HG03432 (cell line): ENCODE measurements around the gene MDFI.

ENCODE experiments used
- ATAC-seq: cut with Tn5 transposase; IDR thresholded peaks from one replicate; pipeline ENCODE4 v1.9.1; 2021; ENCODE audit warnings: mild to moderate bottlenecking, moderate library complexity; ENCODE audit not compliant: unreplicated experiment

Gene MDFI

GRCh38 chr6:41638002-41638934 is at the start of gene MDFI:
MDFI (plus strand) TSS chr6:41638468; CDS start chr6:41638750, 282 bp downstream.
- ATAC-seq = no peak

DNA sequence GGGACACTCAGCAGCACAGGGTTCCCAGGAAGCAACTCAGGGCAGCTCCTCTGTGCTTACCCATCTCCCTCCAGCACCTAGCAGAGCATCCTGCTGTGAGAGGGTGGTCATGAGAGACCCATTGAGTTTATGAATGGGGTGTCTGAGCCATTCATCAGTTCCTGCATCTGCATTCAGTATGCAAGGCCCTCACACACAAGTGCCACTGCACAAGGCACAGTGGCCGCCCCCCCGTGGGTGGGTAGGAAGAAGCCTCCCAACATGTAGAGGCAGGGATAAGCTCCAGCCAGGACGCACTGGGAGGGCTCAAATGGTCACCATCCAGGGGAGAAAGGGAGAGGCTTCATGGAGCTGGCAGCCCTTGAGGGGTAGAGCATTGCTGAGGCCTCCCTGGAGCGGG is 49.0 kb upstream of the MDFI start:
- ATAC-seq = no peak

GRCh38 chr6:41589636-41590622 is 48.3 kb upstream of the MDFI start:
- no peak for ATAC-seq

DNA sequence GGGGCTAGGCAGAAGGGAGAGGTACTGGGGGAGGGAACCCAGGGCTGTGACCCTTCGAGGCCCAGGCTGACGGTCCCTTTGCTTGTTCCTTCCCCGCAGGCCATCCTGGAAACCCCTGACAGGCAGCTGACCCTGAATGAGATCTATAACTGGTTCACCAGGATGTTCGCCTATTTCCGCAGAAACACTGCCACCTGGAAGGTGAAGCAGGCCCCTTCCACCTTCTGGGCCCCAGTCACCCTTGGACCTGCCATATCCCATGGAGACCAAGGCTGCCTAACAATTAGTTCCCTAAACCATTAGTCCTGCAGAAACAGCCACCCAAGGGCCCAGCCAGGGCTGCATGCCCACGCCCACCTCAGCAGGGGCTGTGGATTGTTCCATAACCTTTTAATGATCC is 47.1 kb upstream of the MDFI start:
- no peak for ATAC-seq

- no peak for ATAC-seq
These were observed 46.3 kb upstream of the MDFI start for GRCh38 chr6:41591859-41592502.

GRCh38 chr6:41593406-41593805 is 44.9 kb upstream of the MDFI start:
- no peak for ATAC-seq

DNA sequence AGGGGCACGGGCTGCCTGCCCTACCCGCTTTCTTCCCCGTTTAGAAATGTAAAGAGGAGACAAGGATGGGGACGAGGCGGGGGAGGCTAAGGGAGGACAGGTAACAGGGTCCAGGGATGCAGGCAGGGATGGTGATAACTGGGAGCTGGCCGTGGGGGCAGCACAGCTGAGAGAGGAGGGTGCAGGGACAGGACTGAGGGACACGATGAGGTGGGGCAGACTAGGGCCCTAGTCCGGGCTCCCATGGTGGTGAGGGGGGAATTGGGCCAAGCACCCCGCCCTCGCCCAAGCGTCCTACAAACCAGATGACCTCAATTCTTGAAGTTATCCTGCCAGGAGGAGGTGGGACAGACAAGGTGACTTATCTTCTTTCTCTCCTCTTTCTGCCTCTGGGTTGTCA is 44.4 kb upstream of the MDFI start:
- no peak for ATAC-seq

- ATAC-seq = no peak
These were observed 43.9 kb upstream of the MDFI start for GRCh38 chr6:41594326-41594725.

- no peak for ATAC-seq
These were observed 43.5 kb upstream of the MDFI start for GRCh38 chr6:41594766-41595165.

- ATAC-seq = no peak
These were observed 43.1 kb upstream of the MDFI start for GRCh38 chr6:41595166-41595565.

GRCh38 chr6:41596096-41596685 is 42.1 kb upstream of the MDFI start:
- no peak for ATAC-seq

DNA sequence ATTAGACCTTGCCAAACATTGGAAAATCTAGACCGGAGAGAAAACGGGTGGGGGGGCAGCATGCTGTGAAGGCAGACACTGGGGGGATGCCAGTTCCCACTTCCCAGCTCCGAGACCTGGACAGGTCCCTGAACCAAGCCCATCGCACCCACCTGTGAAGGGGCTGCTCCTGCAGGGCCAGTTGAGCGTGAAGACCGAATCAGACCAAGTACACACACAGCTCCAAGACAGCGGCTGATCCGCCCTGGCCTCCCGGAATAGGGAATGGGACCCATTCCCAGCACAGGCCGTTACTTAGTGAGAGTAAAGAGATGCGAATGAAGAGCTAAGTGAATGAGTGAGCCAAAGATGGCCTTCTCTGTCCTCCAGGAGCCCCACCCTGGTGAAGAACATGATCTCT is 41.5 kb upstream of the MDFI start:
- no peak for ATAC-seq

- no peak for ATAC-seq
These were observed 40.8 kb upstream of the MDFI start for GRCh38 chr6:41597246-41598000.

DNA sequence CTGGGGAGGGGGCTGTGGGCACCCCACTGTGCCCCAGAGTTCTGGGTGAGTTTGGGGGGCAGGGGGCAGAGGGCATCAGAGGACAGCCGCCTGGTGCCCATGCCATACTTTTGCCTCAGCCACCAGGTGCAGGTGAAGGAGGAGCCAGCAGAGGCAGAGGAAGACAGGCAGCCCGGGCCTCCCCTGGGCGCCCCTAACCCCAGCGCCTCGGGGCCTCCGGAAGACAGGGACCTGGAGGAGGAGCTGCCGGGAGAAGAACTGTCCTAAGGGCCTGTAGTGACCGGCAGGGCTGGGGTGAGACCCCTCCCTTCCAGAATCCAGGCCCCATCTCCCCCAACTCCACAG is 39.6 kb upstream of the MDFI start:
- ATAC-seq = no peak

DNA sequence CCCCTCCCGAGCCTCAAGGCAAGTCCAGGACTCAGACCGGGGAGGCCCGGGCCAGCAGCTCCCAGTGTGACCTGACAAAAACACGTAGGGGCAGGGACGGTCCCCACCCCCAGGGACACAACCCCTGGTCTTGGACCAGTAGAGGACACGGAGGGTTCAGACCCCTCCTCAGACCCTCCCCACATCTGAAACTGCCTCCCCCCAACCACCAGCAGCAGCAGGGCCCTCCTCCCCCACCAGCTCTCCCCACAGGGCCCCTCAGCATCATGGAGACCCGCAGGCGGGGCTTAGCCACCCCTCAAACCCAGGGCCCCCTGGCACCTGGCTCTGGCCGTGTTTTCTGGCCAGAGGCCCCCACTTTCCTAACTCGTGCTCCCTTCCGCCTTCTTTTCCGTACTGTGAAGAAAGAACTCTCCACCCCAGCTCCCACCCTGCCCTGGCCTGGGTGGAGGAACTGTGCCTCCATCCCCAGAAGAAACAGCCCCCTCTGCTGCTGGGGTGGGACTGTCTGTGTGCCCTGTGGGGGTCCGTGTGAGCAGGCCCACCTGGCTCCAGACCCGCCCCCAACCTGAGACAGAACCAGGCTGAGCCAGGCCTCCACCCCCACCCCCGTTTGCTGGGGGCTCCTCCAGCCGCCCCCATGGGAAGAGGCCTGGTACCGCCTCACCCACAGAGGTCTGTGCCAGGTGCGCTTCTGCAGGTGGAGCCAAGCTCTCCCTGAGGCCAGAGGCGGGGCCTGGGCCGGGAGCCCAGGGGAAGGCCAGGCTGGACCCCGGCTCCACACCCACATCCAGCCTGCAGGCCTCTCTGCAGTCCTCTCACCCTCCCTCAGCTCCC is 39.0 kb upstream of the MDFI start:
- no peak for ATAC-seq

DNA sequence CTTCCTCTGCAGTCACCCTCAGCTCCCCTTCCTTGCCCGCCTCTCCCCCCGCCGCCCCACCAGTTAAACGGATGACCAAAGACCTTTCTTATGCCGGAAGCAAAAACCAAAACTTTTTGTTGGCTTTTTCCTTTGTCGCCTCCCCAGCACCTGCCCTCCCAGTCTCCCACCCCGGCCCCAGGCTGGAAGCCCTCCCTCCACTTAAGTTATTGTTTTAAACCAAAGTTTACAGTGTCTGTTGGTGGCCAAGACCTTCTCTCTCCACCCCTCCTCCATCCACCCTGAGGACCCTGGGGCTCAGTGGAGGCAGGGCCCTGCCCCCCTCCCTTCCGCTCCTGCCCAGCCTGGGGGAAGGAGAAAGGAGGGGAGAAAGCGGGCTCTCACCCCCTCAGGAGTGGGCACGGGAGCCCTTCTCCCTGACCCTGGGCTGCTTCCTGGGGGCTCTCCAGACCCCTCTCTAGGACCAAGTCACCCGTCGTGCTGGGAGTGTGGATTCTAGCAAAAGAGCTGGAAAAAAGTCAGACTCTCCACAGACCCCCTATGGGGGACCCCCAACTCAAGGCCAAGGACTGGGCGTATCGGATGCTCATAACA is 38.3 kb upstream of the MDFI start:
- no peak for ATAC-seq

DNA sequence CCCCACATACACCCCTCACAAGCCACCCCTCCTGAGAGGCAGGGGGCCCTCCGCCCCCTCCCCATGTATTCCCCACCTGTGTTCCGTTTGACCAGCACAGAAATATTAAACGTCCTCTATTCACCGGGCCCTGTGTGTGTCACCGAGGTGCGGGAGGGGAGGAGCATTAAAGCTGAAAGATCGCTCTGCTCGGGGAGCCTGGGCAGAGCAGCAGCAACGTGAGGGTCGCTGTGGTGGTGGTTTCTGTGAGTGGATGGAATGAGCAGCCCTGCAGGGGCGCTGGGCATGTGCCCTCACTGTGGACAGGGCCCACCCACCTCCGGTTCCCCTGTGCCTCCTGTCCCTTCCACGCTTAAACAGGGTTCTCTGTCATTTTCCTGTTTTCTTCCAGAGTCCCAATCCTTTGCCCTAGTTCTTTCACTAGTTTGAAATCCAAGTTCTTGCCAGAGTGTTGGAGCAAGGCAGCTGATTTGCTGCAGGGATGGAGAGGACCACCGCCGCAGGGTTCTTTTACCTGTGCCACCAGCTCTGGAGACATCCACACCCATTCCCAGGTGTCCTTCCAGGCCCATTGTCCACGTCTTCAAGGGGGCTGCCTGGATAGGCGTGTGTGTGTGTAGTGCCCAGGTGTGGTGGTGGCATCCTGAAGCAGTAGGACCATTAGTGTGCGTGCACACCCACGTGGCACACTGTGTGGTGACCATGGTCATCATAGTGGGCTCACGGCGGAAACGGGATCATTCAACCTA is 37.6 kb upstream of the MDFI start:
- ATAC-seq = no peak

DNA sequence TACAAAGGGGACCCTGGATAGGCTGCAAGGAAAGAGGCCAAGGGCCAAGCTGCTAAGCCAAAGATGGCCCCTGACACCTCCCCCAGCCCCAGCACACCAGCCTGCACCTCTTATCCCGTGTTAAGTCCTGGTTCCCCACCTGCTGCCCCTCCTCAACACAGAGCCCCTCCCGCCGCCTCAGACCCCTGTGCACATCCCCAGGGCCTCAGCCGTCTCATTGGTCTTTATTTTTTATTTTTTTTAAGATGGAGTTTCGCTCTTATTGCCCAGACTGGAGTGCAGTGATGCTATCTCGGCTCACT is 37.1 kb upstream of the MDFI start:
- ATAC-seq = no peak

GRCh38 chr6:41602422-41602743 is 35.9 kb upstream of the MDFI start:
- no peak for ATAC-seq
